Measurements from ENCODE around the gene APEX1.
"Not testable (repeated sequence)": the region's sequence is repeated elsewhere in the genome, so short reads cannot be mapped to it uniquely, and the experiment has no call there.

The APEX1 gene

GRCh38 chr14:20434701-20435581 lies 20.1 kb upstream of the APEX1 start:
- Histone ChIP-seq H3K36me3 (peaks cover 9% of the 10 kb centered on the region), H3K27ac (peak overlapping the region; percentile 90), H3K4me2 (peak overlapping the region; percentile 97), H3K4me3 (peak overlapping the region; percentile 68), H3K4me1 (peaks cover 96% of the 10 kb centered on the region), H4K20me1 (no peaks in the 10 kb centered on the region), H3K9me3 (no peaks in the 10 kb centered on the region), H3K27me3 (no peaks in the 10 kb centered on the region), H3K9ac (peak overlapping the region; percentile 83)
- no peak for TF ChIP-seq Cebpa-rat (IDR thresholded peaks at IDR 0.05)

GRCh38 chr14:20435582-20436362 lies 19.3 kb upstream of the APEX1 start, which contains the start of gene KLHL33:
TSS of gene KLHL33 (minus strand) at chr14:20436166. CDS start at chr14:20435811, 355 bp downstream.
- no peaks in the 10 kb centered on the region for H4K20me1 ChIP-seq
- no peaks in the 10 kb centered on the region for H3K27me3 ChIP-seq
- peak within 1 kb of the TSS; percentile 68 for H3K4me3 ChIP-seq
- peak within 1 kb of the TSS; percentile 83 for H3K9ac ChIP-seq
- peak within 1 kb of the TSS; percentile 97 for H3K4me2 ChIP-seq
- TF ChIP-seq Cebpa-rat (IDR thresholded peaks at IDR 0.05) = no peak
- peaks cover 96% of the 10 kb centered on the region for H3K4me1 ChIP-seq
- H3K9me3 ChIP-seq = no peaks in the 10 kb centered on the region
- peak within 1 kb of the TSS; percentile 90 for H3K27ac ChIP-seq
- H3K36me3 ChIP-seq = peaks cover under 1% of the 10 kb centered on the region; the same call in 1 of the 2 replicates

DNA sequence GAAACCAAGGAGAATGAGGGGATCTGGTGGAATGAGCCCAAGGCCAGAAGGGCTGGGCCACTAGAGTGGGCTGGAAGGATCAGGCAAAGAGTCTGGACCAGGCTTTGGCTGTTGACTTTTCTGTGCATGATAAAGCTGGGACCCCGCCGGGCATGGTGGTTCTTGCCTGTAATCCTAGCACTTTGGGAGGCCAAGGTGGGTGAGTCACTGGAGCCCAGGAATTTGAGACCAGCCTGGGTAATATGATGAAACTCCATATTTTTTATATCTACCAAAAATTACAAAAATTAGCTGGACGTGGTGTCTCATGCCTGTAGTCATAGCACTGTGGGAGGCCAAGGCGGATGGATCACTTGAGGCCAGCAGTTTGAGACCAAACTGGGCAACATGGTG lies 18.7 kb upstream of the APEX1 start:
- no peaks in the 10 kb centered on the region for H3K27me3 ChIP-seq
- peaks cover 96% of the 10 kb centered on the region for H3K4me1 ChIP-seq
- H3K27ac ChIP-seq = peak overlapping the region; percentile 90
- peak overlapping the region; percentile 97 for H3K4me2 ChIP-seq
- no peak for TF ChIP-seq Cebpa-rat (IDR thresholded peaks at IDR 0.05)
- H3K9me3 ChIP-seq = no peaks in the 10 kb centered on the region
- no peaks in the 10 kb centered on the region for H4K20me1 ChIP-seq
- peak overlapping the region; percentile 83; the same call in 1 of the 2 replicates for H3K9ac ChIP-seq
- no peaks in the 10 kb centered on the region for H3K36me3 ChIP-seq
- peak overlapping the region; percentile 68; the same call in 1 of the 2 replicates for H3K4me3 ChIP-seq

DNA sequence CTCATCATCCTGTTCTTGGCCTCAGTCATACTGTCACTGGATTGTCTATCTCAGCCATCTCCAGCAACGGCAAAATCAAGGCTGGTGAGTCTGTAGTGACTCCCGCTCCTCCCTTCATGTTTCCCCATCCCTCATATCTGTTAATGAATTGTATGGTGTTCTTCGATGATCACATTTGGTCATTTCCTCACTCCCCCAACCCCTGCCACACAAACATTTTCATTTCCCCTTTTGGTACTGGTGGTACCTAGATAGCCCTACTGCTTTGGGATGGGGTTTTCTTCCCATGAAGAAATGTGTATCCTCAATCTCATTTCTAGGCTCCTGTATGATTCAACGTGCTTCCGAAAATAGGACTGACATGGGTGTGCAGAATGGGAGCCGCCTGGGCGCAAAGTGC lies 16.4 kb upstream of the APEX1 start:
- no peak overlapping the region for H3K9ac ChIP-seq
- no peak for TF ChIP-seq Cebpa-rat (IDR thresholded peaks at IDR 0.05)
- H3K27me3 ChIP-seq = no peaks in the 10 kb centered on the region
- peaks cover 11% of the 10 kb centered on the region for H3K9me3 ChIP-seq
- H3K27ac ChIP-seq = no peak overlapping the region
- H4K20me1 ChIP-seq = no peaks in the 10 kb centered on the region
- H3K4me2 ChIP-seq = peak overlapping the region; percentile 97
- H3K4me1 ChIP-seq = peaks cover 82% of the 10 kb centered on the region
- peaks cover 16% of the 10 kb centered on the region for H3K36me3 ChIP-seq
- H3K4me3 ChIP-seq = no peak overlapping the region

DNA sequence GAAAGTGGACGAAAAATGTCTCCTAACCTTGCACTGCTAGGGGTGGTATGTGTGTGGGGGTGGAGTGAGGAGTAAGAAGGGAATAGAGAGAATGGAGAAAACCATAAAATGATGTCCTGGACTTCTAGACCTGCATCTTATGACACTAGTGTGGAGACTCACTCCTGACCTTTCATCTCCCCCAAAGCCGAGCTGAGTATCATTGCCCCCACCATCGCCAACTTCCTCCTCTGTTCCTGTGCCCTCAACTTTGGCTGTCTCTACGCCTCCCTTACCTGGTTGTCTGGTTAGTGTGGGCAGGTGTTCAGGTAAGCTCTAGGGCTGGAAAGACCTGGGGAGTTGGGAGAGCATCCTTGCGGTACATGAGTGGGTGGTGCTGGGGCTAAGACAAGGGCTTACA lies 14.6 kb upstream of the APEX1 start:
- H3K9me3 ChIP-seq = peaks cover 18% of the 10 kb centered on the region
- peak overlapping the region; percentile 67 for H3K4me2 ChIP-seq
- peak overlapping the region; percentile 47 for H3K27ac ChIP-seq
- peaks cover 66% of the 10 kb centered on the region for H3K4me1 ChIP-seq
- H3K9ac ChIP-seq = no peak overlapping the region
- no peak overlapping the region for H3K4me3 ChIP-seq
- H3K27me3 ChIP-seq = no peaks in the 10 kb centered on the region
- H3K36me3 ChIP-seq = peaks cover 34% of the 10 kb centered on the region
- H4K20me1 ChIP-seq = no peaks in the 10 kb centered on the region
- no peak for TF ChIP-seq Cebpa-rat (IDR thresholded peaks at IDR 0.05)

GRCh38 chr14:20440882-20441281 lies 14.1 kb upstream of the APEX1 start:
- Histone ChIP-seq H3K4me2 (peak overlapping the region; percentile 67), H3K4me1 (peaks cover 66% of the 10 kb centered on the region), H3K27ac (peak overlapping the region; percentile 47), H3K36me3 (peaks cover 39% of the 10 kb centered on the region), H3K4me3 (no peak overlapping the region), H3K9ac (no peak overlapping the region), H3K27me3 (no peaks in the 10 kb centered on the region), H3K9me3 (peaks cover 18% of the 10 kb centered on the region), H4K20me1 (no peaks in the 10 kb centered on the region)
- no peak for TF ChIP-seq Cebpa-rat (IDR thresholded peaks at IDR 0.05)

DNA sequence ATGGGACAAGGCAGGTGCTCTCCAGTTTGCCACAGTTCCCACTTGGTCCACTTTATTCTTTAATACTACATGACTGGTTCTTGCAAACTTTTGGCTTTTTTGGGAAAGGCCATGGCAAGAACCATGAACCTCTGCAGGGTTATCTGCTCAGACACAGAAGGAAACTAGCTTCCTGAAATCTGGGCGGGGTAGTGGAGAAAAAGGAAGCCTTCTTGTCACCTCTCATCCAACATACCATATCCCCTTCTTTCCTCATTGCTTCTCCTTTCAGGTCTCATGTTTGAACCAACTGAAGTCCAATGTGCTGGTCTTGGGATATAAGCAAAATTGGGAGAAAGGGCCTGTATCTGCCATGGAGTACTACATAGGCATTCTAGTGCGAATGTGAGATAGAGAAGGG lies 13.6 kb upstream of the APEX1 start:
- Histone ChIP-seq H3K4me1 (peaks cover 66% of the 10 kb centered on the region), H3K9ac (no peak overlapping the region), H3K27ac (peak overlapping the region; percentile 47; the same call in 1 of the 2 replicates), H4K20me1 (no peaks in the 10 kb centered on the region), H3K27me3 (no peaks in the 10 kb centered on the region), H3K4me2 (peak overlapping the region; percentile 67), H3K36me3 (peaks cover 44% of the 10 kb centered on the region), H3K4me3 (no peak overlapping the region), H3K9me3 (peaks cover 18% of the 10 kb centered on the region)
- no peak for TF ChIP-seq Cebpa-rat (IDR thresholded peaks at IDR 0.05)

GRCh38 chr14:20443650-20444049 lies 11.4 kb upstream of the APEX1 start:
- H4K20me1 ChIP-seq, H3K27ac ChIP-seq, H3K4me3 ChIP-seq, H3K4me2 ChIP-seq, H3K27me3 ChIP-seq, H3K9ac ChIP-seq: not testable (repeated sequence)
- peaks cover 61% of the 10 kb centered on the region for H3K4me1 ChIP-seq
- H3K9me3 ChIP-seq = peaks cover 18% of the 10 kb centered on the region
- peaks cover 66% of the 10 kb centered on the region for H3K36me3 ChIP-seq

GRCh38 chr14:20446889-20447288 lies 8.1 kb upstream of the APEX1 start:
- Histone ChIP-seq H3K4me2 (no peak overlapping the region), H3K27ac (no peak overlapping the region), H3K9me3 (peaks cover 18% of the 10 kb centered on the region), H3K9ac (no peak overlapping the region), H3K4me3 (no peak overlapping the region), H4K20me1 (no peaks in the 10 kb centered on the region), H3K36me3 (peaks cover 96% of the 10 kb centered on the region), H3K27me3 (no peaks in the 10 kb centered on the region), H3K4me1 (peaks cover 43% of the 10 kb centered on the region)
- no peak for TF ChIP-seq Cebpa-rat (IDR thresholded peaks at IDR 0.05)

DNA sequence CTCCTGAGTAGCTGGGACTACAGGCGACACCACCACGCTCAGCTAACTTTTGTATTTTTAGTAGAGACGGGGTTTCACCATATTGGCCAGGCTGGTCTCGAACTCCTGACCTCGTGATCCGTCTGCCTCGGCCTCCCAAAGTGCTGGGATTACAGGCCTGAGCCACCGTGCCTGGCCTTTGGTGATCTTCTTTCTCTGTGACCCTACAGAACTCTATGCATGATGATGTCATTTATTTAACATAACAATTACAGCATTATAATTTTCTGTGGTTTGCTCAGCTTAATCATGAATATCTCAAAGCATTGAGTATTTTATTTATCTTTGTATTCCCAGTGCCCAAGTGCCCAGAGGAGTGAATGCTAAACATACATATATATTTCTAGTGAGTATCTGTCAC lies 2.2 kb upstream of the APEX1 start:
- not testable (repeated sequence) for H3K27me3 ChIP-seq, H3K4me3 ChIP-seq, H3K9me3 ChIP-seq, H3K27ac ChIP-seq
- H3K4me1 ChIP-seq = peaks cover 50% of the 10 kb centered on the region
- peaks cover 21% of the 10 kb centered on the region for H4K20me1 ChIP-seq
- H3K4me2 ChIP-seq = peak overlapping the region; percentile 99
- H3K36me3 ChIP-seq = peaks cover 73% of the 10 kb centered on the region
- 0 out of 2 replicates have a peak overlapping the region, but pooled peaks have one; percentile 92 for H3K9ac ChIP-seq
